ENCODE measurements around the gene ITIH5.

ITIH5 gene

DNA sequence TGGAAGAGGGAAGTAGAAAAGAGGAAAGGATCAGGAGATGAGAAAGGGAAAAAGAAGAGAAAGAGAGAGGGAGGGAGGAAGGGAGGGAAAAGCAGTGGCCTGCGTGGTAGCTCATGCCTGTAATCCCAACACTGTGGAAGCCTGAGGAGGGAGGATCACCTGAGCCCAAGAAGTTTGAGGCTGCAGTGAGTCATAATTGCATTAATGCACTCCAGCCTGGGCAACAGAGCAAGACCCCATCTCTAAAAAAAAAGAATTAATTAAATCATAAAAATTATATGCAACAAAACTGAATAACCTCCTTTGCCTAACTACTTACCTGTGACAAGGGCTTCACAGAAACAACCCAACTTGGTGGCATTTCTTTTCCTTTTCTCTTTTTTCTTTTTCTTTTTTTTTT lies 148.1 kb downstream of the ITIH5 start:
- no peak for DNase-seq (ENCODE audit: low spot score)

DNA sequence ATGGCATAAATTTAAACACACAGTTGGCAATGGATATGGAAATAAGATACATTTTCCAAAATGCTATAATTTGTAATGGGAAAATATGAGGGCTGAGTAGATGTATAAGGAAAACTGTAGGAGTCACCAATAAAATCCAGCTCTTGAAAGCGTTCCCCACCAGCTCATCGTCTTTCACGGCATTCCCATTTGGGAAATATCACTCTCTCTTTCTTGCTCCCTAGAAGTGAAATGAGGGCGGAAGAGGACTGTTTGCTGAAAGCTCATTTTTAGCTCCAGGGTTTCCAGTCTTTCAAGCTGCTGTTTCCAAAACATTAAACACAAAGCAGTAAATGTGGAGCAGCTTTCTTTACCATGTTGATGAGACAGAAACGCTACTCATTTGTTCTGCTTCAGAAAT lies 151.3 kb downstream of the ITIH5 start:
- no peak for DNase-seq (ENCODE audit: low spot score)

- DNase-seq (ENCODE audit: low spot score) = no peak
These were observed 152.8 kb downstream of the ITIH5 start for GRCh38 chr10:7513936-7514335.

DNA sequence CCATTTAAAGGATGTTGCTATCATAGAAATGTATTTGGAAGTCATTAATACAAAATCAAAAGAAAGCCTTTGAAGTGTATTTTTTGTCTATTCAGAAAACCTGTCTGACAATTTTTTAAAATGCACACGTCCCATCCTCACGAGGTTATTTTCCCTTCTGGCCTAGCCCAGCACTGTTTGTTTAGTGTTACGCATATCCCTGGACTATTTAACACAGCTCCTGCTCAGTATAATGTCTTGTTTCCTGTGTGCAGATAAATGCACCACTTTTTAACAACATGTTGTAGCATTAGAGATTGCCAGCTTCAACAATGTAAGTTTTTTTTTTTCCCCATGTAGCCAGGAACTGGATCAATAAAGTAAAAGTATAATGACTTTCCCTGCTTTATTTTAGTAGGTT lies 153.3 kb downstream of the ITIH5 start:
- no peak for DNase-seq (ENCODE audit: low spot score)

DNA sequence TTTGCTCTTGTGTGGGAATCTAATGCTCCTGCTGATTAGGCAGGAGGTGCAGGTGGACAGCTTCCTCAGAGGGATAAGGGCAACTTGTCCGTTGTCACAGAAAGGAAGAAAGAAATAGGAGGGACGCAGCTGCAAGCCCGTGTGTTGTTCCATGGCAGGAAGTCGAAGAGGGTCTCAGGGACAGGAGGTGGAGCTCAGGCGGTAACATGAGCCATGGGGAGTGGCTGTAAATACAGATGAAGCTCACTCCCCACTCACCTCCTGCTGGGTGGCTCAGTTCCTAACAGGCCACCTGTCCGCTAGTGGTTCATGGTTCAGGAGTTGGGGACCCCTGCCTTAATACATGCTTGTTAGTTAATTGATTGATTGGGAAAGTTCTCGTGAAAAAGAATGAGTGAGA lies 154.3 kb downstream of the ITIH5 start:
- no peak for DNase-seq (ENCODE audit: low spot score)

DNA sequence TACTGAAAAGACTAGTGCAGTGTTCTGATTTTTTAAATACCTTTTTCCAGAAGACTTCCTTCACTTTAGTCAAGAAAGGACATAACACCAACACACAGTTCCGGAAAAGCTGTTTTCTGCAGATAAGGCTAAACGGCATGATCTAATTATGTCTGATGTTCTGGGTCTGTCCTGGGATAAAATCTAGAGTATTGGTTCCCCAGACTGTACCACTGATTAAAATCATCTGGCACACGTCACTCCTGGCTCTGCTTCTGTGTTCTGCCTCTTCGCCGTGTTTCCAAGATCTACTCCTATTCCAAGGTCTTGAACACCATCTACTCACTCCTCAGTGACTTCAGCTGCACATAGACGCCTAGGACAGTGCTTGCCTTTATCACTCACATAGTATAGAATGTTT lies 155.2 kb downstream of the ITIH5 start:
- DNase-seq (ENCODE audit: low spot score) = no peak
